ELF-1 (cell line): Measurements from ENCODE around the gene DBF4B.
A peak's percentile ranks its signal among the peaks of the same experiment; 100 is the strongest.
"Not testable (repeated sequence)": the region's sequence is repeated elsewhere in the genome, so short reads cannot be mapped to it uniquely, and the experiment has no call there.

Experiments
- DNase-seq: peaks from one replicate; pipeline ENCODE4 v3.0.0-alpha.2; 2016; ENCODE audit warnings: low read depth, low spot score

The DBF4B gene

DNA sequence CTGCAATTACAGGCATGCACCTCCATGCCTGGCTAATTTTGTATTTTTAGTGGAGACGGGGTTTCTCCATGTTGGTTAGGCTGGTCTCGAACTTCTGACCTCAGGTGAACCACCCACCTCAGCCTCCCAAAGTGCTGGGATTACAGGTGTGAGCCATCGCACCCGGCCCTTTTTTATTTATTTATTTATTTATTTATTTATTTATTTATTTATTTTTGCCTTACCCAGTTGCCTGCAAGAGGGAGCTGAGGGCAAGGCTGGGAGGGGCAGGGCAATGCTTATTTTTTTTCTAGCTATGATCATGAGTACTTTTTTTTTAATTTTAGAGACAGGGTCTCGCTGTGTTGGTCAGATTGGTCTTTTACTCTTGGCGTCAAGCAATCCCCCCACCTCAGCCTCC, 17.7 kb downstream of the DBF4B start:
- DNase-seq, result not testable (repeated sequence)

DNA sequence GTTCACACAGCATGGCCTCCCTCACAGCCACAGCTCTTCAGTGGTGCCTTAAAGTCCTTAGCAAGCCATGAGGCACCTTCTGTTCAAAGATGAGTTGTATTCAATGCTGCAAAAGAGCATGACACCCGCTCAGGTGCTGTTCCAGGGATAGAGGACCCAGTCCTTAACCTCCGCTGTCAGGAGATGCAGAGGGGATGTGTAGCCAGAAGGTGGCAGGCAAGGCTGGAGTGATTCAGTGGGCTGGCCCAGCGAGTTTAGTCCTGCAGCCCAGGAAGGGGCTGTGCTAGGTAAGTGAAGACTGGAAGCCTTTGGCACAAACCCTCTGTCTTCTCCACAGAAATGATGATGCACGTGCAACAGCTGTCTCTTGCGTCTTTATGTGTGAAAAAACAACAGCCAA, 25.3 kb downstream of the DBF4B start:
- DNase-seq, result peak; percentile 44

DNA sequence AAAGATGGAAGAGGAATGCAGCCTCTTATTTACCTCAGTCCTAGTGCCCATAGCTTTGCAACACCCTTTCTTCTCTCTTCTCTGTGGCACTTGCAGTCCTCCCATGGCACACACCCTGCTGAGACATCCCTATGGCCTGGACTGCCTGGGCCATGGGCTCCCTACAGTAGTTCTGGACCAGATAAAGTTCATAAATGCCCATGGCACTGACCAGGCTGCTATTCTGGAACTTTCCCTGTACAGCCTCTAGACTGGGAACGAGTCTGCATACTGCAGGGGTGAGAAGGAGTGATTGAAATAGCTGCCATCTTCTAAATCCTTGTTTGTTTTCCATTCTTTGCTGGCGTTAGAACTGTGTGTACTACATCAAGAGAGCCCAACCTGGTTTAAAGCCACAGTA, 25.8 kb downstream of the DBF4B start:
- DNase-seq, result no peak

DNA sequence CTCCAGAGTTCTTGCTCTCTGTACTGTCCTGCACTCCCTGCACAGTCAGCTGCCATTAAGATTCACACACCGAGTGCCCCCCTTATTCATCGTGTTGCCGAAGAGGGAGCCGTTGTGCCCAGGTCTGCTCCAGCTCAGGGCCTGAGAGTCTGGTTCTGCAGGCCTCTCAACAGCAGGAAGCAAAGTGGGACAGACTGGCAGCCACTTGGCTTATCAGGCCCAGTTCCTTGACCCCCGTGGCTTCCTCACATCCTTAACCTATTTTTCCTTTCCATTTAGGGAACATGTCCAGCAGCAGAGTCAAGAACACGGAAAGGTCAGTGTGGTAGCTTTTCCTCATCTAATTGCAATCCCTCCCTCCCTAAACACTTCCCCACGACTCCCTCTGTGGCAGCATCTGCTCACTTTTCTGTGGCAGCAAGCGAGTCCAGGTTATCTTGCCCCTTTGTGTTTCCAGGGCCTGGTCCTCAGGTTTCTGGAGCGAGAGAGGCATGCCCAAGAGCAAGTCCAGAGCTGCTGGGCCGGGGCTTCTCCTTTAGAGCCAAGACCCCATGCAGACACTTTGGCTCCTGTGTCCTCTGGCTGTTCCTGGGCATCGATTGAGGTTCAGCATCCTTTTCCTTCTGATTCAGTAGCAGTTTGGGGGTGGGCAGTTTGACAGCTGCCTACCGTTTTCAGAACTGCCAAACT, 28.2 kb downstream of the DBF4B start:
- no peak for DNase-seq

DNA sequence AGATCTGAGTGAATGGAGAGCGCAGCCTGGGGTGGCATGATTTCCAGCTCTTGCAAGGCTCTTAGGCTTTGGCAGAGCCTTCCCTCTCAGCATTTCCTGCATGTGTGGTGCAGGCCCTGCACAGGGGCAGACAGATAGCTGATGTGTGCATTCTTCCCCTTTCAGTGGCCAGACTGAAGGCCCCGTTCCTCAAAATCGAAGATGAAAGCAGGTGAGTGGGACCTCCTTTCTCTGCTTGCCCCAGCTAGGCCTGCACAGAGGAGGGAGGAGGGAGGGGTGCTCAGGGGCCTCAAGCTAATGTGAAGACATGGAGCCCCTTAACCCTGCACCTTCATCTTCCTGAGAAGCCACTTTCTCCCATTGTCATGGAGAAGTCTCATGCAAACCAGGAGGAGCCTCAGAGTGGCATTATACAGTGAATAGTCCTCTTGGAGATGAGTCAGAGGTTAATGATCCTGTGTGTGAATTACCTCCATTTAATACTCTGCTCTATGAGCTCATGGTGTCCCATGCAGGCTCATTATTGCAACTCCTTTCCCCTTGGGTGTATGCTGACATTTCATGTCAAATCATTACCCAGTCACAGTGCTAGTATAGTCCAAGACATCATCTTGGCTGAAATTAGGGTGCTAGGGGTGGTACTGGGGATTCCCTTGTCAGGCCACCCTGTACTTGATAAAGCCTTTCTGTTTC, 29.9 kb downstream of the DBF4B start:
- DNase-seq, result no peak

DNA sequence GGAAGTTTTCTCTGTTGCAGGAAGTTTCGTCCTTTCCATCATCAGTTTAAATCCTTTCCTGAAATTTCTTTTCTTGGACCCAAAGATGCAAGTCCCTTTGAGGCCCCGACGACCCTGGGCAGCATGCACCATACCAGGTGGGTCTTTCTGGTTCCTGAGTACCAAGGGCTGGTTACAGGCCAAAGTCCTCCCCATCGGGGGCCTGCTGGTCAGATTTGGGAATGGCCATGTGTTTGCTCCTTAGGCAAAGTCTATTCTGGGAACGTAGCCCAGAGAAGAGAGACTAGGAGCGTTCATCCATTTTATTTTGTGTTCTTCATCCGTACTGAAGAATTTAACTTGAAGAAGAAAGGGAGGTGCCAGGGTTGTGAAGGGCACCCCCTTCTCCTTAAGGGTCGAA, 32.9 kb downstream of the DBF4B start:
- DNase-seq, result no peak

DNA sequence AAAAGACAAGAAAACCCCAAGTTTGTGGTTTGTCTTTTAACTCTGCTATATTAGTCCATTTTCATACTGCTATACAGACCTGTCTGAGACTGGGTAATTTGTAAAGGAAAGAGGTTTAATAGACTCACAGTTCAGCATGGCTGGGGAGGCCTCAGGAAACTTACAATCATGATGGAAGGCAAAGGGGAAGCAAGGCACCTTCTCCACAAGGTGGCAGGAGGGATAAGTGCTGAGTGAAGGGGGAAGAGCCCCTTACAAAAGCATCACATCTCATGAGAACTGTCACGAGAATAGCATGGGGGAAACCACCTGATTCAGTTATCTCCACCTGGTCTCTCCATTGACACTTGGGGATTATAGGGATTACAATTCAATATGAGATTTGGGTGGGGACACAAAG, 36.8 kb downstream of the DBF4B start:
- DNase-seq, result no peak

DNA sequence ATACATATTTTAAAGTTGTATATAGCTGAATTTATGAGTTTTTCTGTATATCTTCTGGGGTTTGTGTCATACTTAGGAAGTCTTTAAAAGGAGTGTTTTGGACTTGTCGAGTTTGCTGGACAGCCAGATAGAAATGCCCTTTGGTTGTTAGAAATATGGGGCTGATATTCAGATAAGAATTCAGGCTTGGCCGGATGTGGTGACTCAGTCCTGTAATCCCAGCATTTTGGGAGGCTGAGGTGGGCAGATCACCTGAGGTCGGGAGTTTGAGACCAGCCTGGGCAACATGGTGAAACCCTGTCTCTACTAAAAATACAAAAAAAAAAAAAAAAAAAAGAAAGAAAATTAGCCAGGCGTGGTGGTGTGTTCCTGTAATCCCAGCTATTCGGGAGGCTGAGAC, 37.3 kb downstream of the DBF4B start:
- not testable (repeated sequence) for DNase-seq

DNA sequence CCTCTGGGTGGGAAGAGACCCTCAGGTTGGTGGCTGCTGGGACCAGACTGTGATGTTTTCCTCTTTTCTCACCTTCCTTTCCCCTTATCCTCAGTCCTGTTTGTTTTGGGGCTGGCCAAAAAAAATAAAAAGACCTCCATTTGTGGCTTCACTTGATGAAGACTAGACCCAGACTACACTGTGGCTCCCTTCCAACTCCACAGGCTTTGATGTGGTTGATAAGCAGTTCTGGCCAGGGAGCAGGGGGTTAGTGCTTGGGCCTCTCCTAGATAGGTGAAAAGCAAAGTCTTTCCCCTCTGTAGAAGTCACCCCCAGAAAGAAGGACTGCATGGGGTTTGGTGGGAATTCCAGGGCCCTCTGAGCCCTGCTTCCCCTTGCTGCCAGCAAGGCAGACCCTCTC, 39.1 kb downstream of the DBF4B start:
- DNase-seq, result no peak

DNA sequence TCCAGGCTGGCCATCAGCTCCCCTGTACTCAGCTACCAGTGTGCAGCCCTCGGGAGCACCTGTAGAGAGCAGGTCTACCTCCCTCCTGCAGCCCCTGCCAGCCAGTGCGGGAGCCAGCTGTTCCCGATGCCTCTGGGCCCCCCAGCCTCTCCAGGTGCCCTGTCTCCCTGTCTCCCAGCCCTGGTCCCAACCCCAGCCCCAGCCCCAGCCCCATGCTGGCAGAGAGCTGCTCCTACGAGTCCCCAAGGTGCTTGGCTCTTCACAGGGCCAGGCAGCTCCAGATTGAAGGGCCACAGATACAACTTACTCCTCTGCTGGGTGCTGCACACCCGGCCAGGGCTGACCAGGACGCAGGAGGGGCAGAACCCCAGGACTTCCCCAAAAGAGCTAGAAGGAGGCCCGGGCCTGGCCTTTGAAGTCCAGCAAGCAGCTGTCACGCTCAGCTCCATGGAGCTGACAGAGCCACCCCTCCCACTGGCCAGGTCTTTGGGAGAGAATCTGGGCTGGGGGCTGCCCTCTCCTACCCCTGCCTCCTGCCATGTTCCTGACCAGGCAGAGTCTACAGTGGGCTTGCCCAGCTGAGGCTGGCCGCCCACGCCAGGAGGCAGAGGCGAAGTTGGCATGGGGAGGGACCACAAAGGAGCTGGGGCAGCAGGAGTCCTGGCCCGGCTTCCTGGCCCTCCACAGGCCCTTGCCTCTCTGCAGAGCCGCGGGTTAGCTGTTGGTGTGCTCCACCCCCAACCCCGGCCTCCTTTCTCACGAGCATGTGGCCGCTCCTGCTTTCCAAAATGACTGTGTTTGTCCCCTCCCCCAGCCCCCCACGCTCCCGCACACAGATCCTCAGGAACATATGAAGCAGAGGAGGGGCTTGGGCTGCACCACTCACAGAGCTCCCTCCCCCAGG, 40.9 kb downstream of the DBF4B start:
- no peak for DNase-seq

DNA sequence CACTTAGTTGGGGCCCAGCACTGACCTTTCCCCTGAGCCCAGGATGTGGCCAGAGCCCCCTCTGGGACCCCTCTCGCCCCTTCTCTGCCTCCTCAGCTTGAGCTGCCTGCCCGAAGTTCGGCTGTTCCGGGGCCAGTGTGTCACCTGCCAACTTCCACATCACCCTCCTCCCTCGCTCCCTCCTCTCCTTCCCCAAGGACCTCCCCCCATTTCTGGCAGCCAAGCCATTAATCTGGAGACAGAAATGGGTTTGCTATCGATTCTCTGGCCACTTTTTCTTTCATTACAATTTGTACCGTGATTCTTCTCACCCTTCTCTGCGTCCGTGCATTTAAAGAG, 41.5 kb downstream of the DBF4B start:
- no peak for DNase-seq

DNA sequence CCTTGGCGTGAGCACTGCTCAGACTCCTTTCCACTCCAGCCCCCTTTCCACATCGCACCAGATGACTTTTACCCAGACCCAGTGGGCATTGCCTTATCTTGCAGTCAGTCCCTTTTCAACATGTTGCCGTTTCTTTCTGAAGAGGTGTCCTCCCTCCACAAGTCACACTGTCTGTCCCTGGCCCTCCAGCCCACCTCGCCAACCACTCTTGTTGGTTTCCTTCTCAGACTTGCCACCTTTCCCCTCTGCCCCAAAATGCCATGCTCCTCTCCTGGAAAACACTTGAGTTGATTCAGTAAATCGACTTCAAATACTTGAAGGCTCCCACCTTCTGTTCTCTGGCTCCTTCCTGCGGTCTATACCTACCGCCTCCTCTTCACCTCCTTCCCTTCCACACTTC, 42.9 kb downstream of the DBF4B start:
- no peak for DNase-seq

DNA sequence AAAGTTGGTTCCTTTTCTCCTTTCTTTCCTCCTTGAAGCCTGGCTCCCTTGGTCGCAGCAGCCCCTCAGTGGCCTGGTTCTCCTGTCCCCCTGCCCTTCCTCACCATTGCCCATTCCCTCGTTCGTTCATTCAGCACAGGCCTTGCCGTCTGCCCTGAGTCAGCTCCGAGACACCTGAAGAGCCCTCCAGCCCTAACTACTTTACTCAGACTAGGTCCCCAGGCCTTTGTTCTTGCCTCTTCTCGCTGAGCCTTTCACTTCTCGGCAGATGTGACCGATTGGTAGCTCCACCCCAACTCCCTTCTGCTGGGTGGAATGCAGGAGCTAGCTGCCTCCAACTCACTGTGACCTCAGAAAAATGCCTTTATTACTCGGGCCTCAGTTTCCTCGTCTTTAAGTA, 43.3 kb downstream of the DBF4B start:
- no peak for DNase-seq

DNA sequence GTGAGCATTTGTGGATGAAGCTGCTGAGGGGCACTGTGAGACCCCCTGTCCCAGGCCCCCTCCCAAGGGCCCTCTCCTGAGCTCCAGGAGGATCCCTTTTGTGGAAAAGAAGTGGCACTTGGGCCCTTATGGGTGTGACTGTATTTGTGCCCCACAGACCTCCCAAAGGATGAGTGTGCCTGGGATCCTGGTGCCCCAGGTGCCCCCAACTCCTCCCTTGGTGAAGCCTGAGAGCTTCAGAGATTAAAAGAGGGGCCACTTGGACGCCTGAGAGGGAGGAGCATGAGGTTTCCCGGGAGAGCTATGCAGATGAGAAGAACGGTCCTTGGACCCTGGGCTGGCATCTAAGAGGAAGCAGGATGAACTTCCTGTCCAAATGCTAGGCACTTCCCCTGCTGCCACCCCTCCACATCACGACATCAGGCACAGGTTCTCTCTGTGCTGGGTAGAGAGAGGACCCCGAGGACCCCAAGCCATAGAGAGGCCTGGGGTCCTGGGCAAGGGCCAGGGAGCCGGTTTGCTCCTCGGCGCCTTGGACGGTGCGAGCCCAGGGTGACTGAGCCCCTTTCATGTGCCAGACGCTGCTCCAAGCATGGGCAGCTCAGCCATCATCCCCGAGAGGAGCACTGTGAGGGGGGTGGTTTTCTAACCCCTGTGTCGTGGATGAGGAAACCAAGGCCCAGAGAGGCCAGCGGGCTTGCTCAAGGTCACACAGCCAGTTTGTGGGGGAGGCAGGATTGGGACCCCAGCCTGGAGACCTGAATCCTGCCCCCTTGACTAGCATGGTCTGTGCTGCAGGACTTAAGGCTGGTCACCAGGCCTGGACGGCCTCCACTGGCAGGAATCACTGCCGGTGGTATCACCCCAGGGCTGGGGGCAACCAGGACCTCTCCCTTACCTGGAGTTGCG, 44.7 kb downstream of the DBF4B start:
- DNase-seq, result no peak

DNA sequence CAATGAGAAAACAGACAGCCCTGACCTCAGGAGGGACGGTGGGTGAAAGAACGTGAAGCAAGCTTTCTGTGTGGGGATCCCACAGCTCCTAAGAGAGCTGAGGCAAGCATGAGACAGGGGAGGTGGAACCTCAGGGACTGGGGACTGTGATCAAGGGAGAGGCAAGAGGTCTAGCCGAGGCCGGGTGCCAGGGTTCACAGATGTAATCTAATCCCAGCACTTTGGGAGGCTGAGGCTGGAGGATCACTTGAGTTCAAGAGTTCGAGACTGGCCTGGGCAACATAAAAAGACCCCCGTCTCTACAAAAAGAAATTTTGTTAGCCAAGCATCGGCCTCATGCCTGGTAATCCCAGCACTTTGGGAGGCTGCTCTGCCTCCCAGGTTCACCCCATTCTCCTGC, 45.8 kb downstream of the DBF4B start:
- DNase-seq, result no peak

DNA sequence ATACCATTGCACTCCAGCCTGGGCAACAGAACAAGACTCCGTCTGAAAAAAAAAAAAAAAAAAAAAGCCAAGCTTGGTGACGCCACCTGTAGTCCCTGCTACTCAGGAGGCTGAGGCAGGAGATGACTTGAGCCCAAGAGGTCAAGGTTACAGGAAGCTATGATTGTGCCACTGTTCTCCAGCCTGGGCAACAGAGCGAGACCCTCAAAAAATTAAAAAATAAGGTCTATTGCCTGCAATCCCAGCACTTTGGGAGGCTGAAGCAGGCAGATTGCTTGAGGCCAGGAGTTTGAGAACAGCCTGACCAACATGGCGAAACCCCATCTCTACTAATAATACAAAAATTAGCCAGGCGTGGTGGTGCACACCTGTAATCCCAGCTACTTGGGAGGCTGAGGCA, 46.7 kb downstream of the DBF4B start:
- not testable (repeated sequence) for DNase-seq

DNA sequence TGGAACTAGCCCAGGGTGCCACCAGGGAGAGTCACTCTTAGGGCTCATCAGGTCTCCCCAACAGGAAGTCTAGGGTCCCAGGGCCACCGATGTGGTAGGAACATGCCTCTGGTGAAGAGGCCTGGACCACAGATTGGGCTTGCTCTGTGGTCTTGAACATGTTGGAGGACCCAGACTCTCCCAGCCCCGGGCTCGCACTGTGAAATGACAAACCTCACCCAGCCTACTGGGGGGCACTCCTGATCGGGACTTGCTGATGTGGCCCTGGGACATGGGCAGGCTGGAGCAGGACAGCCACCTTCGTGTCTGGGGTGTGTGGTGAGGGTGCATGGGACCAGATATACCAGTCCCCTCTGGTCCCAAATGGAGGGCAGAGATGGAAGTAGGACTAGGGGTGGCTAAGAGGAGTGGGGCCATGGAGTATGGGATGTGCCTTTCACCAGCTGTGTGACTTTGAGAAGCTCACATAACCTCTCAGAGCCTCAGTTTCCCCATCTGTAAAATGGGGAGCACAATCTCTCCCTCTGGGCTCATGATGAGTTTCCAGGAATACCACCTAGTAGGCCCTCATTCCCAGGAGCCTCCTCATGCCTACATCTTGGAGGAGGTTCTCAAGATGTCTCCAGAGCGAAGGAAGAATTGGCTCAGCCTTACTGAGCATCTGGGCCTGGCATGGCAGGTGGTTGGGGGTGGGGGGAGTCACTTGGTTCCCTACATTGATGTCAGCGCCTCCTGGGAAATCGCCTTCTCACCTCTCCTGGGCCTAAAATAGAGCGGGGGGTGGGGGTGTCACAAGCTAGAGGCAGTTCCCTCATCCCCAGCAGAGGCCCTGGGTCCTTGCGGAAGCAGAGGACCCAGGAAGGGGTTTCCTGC, 48.8 kb downstream of the DBF4B start:
- DNase-seq, result no peak

DNA sequence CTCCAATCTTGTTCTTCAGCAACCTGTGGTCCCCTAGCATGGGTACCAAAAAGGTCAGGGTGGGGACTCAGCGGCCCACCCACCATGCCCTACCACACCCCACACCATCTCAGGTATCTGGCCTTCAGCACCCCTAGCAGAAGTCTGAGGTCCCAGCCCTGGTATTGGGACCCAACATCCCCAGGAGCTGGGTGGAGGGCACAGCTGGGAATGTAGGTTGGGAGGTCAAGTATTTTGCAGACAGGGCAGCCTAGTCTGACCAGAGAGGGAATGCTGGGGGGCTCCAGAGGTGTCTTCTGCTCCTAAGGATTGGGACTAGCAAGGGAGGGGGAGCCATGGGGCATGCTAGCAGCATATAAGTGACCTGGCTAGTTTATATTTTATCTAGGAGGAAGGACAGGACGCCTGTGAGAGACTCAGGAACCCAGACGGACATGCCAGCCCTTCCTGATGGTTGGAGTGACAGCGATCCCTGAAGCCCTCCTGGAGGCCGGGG, 49.5 kb downstream of the DBF4B start:
- no peak for DNase-seq

DNA sequence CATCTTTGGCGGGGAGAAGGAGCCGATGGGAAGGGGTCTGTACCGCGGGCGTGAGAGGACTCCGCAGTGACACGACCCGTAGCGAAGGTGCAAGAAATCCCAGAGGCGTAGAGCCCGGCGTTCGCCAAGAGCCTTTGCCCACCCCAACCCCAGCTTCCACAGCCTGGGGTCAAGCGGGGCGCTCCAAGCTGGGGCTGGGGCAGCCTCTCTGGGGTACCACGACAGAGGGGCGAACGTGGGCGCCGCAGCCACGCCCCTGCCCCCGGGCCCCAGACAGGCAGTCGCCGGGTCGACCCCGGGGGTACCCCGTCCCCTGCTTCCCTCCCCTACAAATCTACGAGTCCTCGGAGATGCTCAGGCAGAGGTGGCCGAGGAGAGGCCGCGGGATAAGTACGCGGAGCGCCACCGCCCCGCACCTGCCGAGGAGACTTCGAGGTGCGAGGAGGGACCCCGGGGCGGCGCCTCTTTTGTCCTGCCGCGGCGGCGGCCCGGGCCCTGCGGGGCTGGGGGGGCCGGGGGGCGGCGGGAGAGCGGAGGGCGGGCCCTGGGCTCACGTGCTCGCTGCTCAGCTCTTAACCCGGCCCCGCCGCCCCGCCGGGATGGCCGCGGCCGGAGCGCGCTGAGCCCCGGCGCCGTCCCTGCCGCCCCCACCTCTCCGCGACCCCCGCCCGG, 50.1 kb downstream of the DBF4B start, which contains the start of gene ADAM11:
Gene ADAM11 (plus strand): TSS at position 575 of the 672 bp plus-strand sequence. CDS start 212 bp downstream, outside the sequence.
- no peak for DNase-seq
